Measurements from ENCODE around the gene SETD1A. TPM values are rescaled to one million over a fixed set of nuclear protein-coding genes. Genes with fewer than 3 reads are reported as not detected.

Gene SETD1A
- total RNA-seq, 1 donor from 2014 or later, result 24.3 TPM

DNA sequence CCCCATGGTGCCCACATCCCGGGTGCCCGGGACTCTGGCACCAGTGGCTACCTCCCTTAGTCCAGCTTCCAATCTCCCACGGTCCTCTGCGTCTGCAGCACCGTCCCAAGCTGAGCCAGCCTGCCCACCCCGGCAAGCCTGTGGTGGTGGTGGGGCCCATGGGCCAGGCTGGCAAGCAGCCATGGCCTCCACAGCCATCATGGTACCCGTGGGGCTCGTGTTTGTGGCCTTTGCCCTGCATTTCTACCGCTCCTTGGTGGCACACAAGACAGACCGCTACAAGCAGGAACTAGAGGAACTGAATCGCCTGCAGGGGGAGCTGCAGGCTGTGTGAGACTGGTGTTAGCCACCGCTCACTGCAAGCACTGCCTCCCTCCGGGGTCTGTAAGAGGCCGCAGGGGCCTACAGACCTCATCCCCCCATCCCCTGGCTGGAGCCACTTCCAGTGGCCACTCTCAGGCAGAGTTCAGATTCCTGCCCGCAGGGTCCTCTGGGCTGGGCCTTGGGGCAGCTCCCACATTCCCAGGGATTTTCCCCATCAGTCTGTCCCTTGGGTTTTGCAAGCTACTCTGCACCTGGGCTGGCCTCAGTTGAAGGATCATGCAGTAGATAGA, 3.9 kb upstream of the SETD1A start:
- no peak overlapping the region for H3K27ac Mint-ChIP-seq (ENCODE audit: unreplicated experiment)
- peak; percentile 88 for DNase-seq

GRCh38 chr16:30954993-30955392, 2.6 kb upstream of the SETD1A start:
- no peak overlapping the region for H3K4me3 Mint-ChIP-seq (ENCODE audit: unreplicated experiment)
- DNase-seq, result no peak
- TF ChIP-seq, protein P1, sequence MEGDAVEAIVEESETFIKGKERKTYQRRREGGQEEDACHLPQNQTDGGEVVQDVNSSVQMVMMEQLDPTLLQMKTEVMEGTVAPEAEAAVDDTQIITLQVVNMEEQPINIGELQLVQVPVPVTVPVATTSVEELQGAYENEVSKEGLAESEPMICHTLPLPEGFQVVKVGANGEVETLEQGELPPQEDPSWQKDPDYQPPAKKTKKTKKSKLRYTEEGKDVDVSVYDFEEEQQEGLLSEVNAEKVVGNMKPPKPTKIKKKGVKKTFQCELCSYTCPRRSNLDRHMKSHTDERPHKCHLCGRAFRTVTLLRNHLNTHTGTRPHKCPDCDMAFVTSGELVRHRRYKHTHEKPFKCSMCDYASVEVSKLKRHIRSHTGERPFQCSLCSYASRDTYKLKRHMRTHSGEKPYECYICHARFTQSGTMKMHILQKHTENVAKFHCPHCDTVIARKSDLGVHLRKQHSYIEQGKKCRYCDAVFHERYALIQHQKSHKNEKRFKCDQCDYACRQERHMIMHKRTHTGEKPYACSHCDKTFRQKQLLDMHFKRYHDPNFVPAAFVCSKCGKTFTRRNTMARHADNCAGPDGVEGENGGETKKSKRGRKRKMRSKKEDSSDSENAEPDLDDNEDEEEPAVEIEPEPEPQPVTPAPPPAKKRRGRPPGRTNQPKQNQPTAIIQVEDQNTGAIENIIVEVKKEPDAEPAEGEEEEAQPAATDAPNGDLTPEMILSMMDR (IDR thresholded peaks at IDR 0.05; ENCODE audit: partially characterized antibody, unreplicated experiment), result no peak
- H3K27ac Mint-ChIP-seq (ENCODE audit: unreplicated experiment), result no peak overlapping the region
- peaks cover 5% of the 10 kb centered on the region for H3K4me1 Mint-ChIP-seq (ENCODE audit: low read depth, unreplicated experiment)
- H3K27me3 Mint-ChIP-seq (ENCODE audit: unreplicated experiment), result peaks cover 8% of the 10 kb centered on the region
- H3K36me3 Mint-ChIP-seq (ENCODE audit: unreplicated experiment), result peaks cover 8% of the 10 kb centered on the region
- peaks cover 15% of the 10 kb centered on the region for H3K9me3 Mint-ChIP-seq (ENCODE audit: unreplicated experiment)

More for the DNA sequence above, 3.9 kb upstream of the SETD1A start:
- Mint-ChIP-seq H3K4me3 (ENCODE audit: unreplicated experiment) (no peak overlapping the region), H3K36me3 (ENCODE audit: unreplicated experiment) (no peaks in the 10 kb centered on the region), H3K27me3 (ENCODE audit: unreplicated experiment) (peaks cover 14% of the 10 kb centered on the region), H3K9me3 (ENCODE audit: unreplicated experiment) (peaks cover 14% of the 10 kb centered on the region), H3K4me1 (ENCODE audit: low read depth, unreplicated experiment) (peaks cover 6% of the 10 kb centered on the region)
- TF ChIP-seq, protein P1 (IDR thresholded peaks at IDR 0.05; ENCODE audit: partially characterized antibody, unreplicated experiment), result peak; percentile 84

- Mint-ChIP-seq H3K36me3 (ENCODE audit: unreplicated experiment) (peaks cover 11% of the 10 kb centered on the region), H3K27me3 (ENCODE audit: unreplicated experiment) (peaks cover 6% of the 10 kb centered on the region), H3K4me1 (ENCODE audit: low read depth, unreplicated experiment) (peaks cover 6% of the 10 kb centered on the region), H3K4me3 (ENCODE audit: unreplicated experiment) (peak overlapping the region; percentile 92), H3K9me3 (ENCODE audit: unreplicated experiment) (peaks cover 17% of the 10 kb centered on the region), H3K27ac (ENCODE audit: unreplicated experiment) (peak overlapping the region; percentile 97)
- DNase-seq, result peak; percentile 91
- TF ChIP-seq, protein P1 (IDR thresholded peaks at IDR 0.05; ENCODE audit: partially characterized antibody, unreplicated experiment), result peak; percentile 20
Observed at GRCh38 chr16:30956601-30957455, 726 bp upstream of the SETD1A start.

GRCh38 chr16:30958175-30959079, 873 bp downstream of the SETD1A start:
- Mint-ChIP-seq H3K9me3 (ENCODE audit: unreplicated experiment) (peaks cover 17% of the 10 kb centered on the region), H3K4me1 (ENCODE audit: low read depth, unreplicated experiment) (peaks cover 6% of the 10 kb centered on the region), H3K4me3 (ENCODE audit: unreplicated experiment) (peak overlapping the region; percentile 93), H3K27ac (ENCODE audit: unreplicated experiment) (peak overlapping the region; percentile 91), H3K36me3 (ENCODE audit: unreplicated experiment) (peaks cover 11% of the 10 kb centered on the region), H3K27me3 (ENCODE audit: unreplicated experiment) (peaks cover 6% of the 10 kb centered on the region)
- DNase-seq, result peak; percentile 77
- TF ChIP-seq, protein P1 (IDR thresholded peaks at IDR 0.05; ENCODE audit: partially characterized antibody, unreplicated experiment), result no peak

Measured in glutamatergic neuron (in vitro differentiated cells).